NCI-H1930 (cell line): ENCODE data around the gene DPP10.
"Not testable (repeated sequence)": the region's sequence is repeated elsewhere in the genome, so short reads cannot be mapped to it uniquely, and the experiment has no call there.

Source experiments
- DNase-seq, 2 experiments: peaks; one replicate each; lab custom pipeline; 2025; lab: John Stamatoyannopoulos, UW

DPP10 gene

DNA sequence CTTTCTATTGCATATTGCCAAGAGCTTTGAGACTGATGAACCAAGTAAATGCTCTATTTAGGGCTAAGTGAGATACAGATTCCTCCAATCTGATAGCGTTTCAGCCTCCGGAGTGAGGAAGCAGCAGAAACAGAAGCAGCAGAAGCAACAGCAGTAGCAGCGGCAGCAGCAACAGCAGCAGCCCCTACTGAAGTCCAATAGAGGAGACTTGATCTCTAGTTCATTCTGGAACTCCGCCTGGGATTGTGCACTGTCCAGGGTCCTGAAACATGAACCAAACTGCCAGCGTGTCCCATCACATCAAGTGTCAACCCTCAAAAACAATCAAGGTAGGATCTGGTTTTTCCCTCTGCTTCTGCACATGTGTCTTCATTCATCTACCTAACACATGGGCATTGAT lies at the start of gene DPP10:
TSS of gene DPP10 (plus strand) at position 132 of the 400 bp plus-strand sequence.
- no peak for DNase-seq

- DNase-seq: no peak
Measured at GRCh38 chr2:114400890-114401289, 41.6 kb upstream of the DPP10 start.

DNA sequence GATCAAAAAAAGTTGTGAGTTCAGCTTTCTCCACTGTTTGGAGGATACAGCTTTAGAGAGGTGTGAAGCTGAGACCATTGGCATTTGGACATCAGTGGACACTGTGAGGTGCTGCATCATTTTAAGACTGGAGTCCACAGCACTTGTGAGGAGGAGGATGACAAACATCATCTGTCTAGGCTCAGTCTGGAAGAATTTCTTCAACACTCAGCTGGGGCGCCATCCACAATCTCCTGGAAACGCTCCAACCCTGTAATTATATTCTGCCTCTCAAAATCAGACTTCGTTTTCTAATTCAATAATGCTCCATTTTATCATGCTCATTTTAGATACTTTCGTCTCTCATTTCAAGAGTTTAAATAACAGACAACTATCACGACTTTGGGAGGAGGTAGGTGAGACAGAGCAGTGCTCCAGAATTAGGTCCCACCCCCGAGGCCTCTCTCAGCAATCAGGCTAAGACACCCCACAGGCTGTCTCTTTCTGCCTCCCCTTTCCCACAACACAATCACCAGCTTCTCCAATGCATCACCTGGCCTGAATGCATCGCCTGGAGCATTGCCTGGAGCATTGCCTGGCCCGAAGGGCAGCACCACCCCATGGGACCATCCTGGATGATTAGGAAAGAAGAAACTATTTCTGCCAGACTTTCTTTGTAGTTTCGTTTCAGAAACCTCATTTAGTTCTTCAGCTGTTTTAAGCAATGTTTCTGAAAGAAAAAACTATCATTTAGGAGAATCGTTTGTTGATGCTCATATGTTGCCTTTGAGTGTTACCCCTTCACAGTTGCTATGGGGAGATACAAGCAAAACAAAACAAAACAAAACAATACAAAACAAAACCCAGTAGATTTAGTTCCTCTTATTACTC lies 37.0 kb upstream of the DPP10 start:
- DNase-seq: no peak

- DNase-seq: no peak
Measured at GRCh38 chr2:114406347-114406746, 36.1 kb upstream of the DPP10 start.

GRCh38 chr2:114407353-114407752 lies 35.1 kb upstream of the DPP10 start:
- DNase-seq: not testable (repeated sequence)

GRCh38 chr2:114421781-114422180 lies 20.7 kb upstream of the DPP10 start:
- no peak for DNase-seq

GRCh38 chr2:114424699-114425098 lies 17.7 kb upstream of the DPP10 start:
- DNase-seq: no peak

GRCh38 chr2:114426756-114427155 lies 15.7 kb upstream of the DPP10 start:
- DNase-seq: no peak

GRCh38 chr2:114436329-114436728 lies 6.1 kb upstream of the DPP10 start:
- no peak for DNase-seq

GRCh38 chr2:114446571-114446970 lies 4.1 kb downstream of the DPP10 start:
- no peak for DNase-seq

DNA sequence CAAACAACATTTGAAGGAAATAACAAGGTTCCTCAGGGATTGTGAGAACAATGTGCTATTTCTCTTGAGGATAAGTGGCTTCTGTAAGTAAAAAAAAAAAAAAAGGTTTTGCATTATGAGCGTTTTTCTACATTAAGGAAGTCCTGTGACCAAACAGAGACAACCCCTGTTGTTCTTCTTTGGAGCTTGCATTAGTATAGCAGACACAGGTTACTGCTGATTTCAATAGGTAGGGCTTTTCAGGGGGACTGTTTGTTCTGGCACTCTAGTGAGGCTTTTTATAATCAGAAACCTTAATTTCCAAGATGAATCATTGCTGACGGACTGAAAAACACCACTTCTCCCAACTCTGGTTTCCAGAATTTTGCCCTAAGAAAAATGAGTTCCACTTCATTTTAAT lies 8.2 kb downstream of the DPP10 start:
- no peak for DNase-seq

DNA sequence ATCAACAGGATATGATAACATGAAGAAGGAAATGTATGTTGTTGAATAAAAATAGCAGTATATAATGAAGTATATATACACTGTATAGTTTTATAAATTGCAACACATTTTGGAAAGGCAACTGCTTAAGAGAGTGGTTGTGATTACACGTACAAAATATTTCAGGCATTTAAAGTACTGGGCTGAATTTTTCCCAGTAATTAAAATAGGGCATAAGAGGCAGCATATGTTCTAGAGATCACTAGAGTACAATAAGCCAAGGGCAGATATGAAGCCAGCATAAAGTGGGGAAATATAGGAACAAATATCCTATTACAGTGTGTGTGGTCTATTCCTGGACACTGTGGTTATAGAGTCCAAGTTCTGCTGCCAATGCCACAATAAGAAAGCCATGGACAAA lies 14.1 kb downstream of the DPP10 start:
- no peak for DNase-seq

DNA sequence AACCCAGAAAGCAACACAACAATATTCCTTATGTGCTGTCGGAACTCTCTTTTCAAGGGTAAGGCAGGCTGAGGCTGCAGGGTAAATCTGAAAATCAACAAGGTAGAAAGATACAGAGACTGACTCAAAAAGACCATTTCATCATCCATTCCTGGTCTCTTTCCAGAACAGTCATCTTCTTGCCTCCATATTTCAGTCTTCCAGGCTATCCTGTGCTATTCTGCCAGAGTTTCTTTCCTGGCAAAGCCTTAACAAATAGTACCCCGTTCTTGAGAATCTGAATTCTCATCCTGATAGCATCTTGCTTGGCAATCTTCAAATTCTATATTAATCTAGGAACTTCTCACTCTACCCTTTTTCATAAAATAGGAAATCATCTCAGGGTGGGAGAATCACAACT lies 15.5 kb downstream of the DPP10 start:
- no peak for DNase-seq

DNA sequence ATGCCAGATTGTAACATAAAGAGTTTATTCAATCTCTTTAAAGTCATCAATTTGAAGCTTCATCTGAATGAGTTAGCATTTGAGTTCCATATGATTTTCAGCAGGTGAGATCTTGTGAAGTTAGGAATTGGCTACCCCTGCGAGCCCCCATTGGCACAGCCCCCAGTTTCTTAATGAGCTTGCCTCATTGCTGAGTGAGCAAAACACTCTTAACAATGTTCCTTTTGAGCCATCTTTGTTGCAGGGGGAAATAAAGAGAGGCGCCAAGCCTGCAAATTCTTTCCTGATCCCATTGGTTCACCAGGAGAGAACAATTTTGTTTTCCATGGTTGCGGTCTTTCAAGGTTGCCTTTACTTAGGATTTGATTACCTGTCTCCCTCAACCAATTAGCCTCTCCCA lies 18.7 kb downstream of the DPP10 start:
- no peak for DNase-seq

DNA sequence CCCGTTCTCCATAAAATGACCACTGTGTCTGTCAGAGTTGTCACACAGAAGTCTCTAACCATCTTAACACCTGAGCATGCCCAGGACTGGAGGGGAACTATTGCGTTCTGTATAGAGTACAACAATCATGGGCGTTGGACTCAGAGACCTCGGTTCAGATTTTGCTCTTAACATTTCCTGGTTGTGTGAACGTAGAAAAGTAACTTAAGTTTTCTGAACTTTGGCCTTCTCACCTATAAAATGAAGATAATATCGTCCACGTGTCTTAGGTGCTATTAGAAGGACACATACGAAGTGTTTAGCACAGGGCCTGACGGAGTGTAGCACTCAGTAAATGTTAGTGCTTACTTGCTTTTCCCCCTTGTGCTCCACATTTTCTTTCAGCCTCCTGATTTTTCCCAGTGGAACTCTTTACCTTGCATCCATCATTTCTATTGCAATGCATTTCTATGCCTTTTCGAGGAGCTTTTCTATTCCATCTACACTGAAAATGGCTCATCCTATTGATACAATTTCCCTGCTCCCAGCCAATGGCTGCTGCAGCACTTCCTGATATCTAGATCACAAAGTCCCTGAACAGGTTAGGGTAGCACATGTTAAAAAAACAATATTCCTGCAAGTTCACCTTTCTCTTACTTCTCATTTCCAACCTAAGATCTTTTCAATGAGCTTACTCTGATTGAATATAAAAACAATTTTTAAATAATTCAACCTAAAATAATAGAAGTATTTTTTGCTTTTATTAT lies 22.7 kb downstream of the DPP10 start:
- no peak for DNase-seq

DNA sequence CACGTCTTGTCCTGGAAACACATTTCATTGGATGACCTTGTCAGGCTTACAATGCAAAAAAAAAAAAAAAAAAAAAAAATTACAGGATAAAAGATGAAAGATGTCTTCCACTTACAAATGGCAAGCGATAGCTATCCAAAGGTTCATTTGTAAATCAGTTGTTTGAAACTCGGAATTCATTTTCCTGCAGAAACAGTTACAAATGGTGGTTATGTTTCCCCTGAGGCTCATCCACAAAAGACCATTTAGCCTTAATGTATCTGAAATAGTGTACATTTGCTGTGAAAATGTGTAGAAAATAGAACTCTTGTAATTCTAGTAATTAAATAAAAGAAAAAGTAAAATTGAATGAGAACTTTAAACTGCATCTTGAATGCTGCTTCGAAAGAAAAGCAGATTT lies 25.9 kb downstream of the DPP10 start:
- DNase-seq: no peak

DNA sequence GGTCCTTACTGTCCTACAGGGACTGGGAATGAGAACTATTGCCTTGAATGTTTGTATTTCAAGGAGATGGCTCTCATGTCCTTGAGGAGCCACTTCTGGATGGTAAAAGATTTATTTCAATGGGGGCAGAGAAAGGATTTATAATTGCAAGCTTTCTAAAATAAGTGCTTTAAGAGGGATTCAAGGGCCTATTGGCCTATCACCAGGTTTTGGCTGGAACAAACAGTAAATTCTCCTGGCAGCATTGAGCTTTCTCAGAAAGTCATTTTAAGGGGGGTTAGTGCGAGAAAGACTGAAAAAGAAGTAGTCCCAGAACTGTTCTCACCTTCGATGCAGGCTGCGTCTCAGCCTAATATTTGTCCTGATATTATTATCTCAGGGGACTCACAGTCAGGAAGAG lies 29.8 kb downstream of the DPP10 start:
- no peak for DNase-seq

DNA sequence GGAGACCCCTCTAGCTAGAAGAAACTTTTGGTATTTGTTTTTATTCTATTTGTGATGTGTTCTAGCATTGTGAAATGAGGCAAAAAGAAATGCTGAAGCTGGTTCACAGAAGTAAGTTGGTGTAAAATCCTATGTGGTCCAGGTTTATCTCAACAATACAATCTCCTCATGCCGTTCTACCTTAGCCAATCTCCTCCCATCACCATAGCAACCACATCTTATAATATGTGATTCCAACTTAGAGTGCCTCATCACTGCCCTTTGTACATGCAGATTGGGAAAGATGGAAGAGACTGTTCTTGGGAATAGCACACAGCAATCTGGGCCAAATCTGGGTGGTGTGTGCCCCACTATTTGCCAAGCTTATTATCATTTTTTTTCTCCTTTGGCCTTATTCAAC lies 30.3 kb downstream of the DPP10 start:
- no peak for DNase-seq

- DNase-seq: no peak
Measured at GRCh38 chr2:114488841-114489530, 46.5 kb downstream of the DPP10 start.

GRCh38 chr2:114495046-114495445 lies 52.6 kb downstream of the DPP10 start:
- DNase-seq: no peak

GRCh38 chr2:114496959-114497358 lies 54.5 kb downstream of the DPP10 start:
- no peak for DNase-seq

GRCh38 chr2:114499101-114499500 lies 56.7 kb downstream of the DPP10 start:
- no peak for DNase-seq

- no peak for DNase-seq
Measured at GRCh38 chr2:114507744-114508143, 65.3 kb downstream of the DPP10 start.
